Measurements from ENCODE around the gene DRG2. TPM values are rescaled to one million over a fixed set of nuclear protein-coding genes. Genes with fewer than 3 reads are reported as not detected.

DRG2 gene
- total and polyA plus RNA-seq, 2 donors (not counting 1 experiment from before 2014, with no cell fraction given): 58.7 to 67.8 TPM

- POLR2A ChIA-PET: no interaction called here
Measured at GRCh38 chr17:18074566-18075272, 13.0 kb upstream of the DRG2 start.

More at GRCh38 chr17:18074566-18075272, 13.0 kb upstream of the DRG2 start:
- no peak overlapping the region for H3K4me2 ChIP-seq (replicated peaks; ENCODE audit: low read depth, low read length, poor library complexity, severe bottlenecking)
- Mint-ChIP-seq H3K9me3 (ENCODE audit: insufficient read depth) (no peaks in the 10 kb centered on the region), H3K4me1 (no peaks in the 10 kb centered on the region), H3K4me3 (no peak overlapping the region), H3K27me3 (peaks cover 18% of the 10 kb centered on the region), H3K27ac (no peak overlapping the region)
- H3K9ac ChIP-seq (ENCODE audit: low read length): no peak overlapping the region
- no peaks in the 10 kb centered on the region for H4K20me1 ChIP-seq (ENCODE audit: control insufficient read depth, insufficient read depth, low read length, poor library complexity, severe bottlenecking)
- CTCF ChIA-PET: no interaction called here
- DNase-seq (no peak), ATAC-seq (ENCODE audit: low read depth) (no peak)
- TF ChIP-seq EZH2 (IDR thresholded peaks at IDR 0.05; ENCODE audit: borderline replicate concordance, insufficient read depth, low read depth, low read length, poor library complexity, severe bottlenecking): no peak
- TF ChIP-seq CTCF (IDR thresholded peaks at IDR 0.05): no peak
- H3K4me1 ChIP-seq (ENCODE audit: control insufficient read depth in 2 of 2, insufficient read depth in 2 of 2, low read length in 2 of 2): no peaks in the 10 kb centered on the region
- no peaks in the 10 kb centered on the region for H3K79me2 ChIP-seq (ENCODE audit: control insufficient read depth, insufficient read depth, low read length)
- intact Hi-C loops (cut with micrococcal nuclease): no loop called here
- no peak overlapping the region for H3K27ac ChIP-seq (ENCODE audit: low read length in 2 of 2)
- no peak overlapping the region for H2AFZ ChIP-seq (ENCODE audit: insufficient read depth, low read depth, low read length, poor library complexity, severe bottlenecking)
- H3K4me3 ChIP-seq (ENCODE audit: control extremely low read depth in 1 of 5, extremely low read depth in 1 of 5, insufficient read depth in 1 of 5, low read depth in 2 of 5, low read length in 4 of 5): no peak overlapping the region
- H3K36me3 ChIP-seq (replicated peaks in 1 of 2; ENCODE audit: control extremely low read depth in 1 of 2, control insufficient read depth in 1 of 2, extremely low read depth in 1 of 2, insufficient read depth in 2 of 2, low read length in 1 of 2): no peaks in the 10 kb centered on the region
- no peaks in the 10 kb centered on the region for H3K9me3 ChIP-seq (ENCODE audit: control extremely low read depth in 1 of 3, control insufficient read depth in 2 of 3, insufficient read depth in 1 of 3, low read length in 2 of 3)
- 92% methylated on average over 5 of the region's 6 CpGs for WGBS (ENCODE audit: insufficient coverage)
- H3K27me3 ChIP-seq (replicated peaks in 1 of 4; ENCODE audit: control extremely low read depth in 1 of 4, control insufficient read depth in 3 of 4, insufficient read depth in 4 of 4, low read length in 3 of 4): peaks cover 0 to 3% (median 0%) of the 10 kb centered on the region in 4 experiments

Data from B cell (primary cell).